ES-I3 (cell line): Measurements from ENCODE around the gene LIME1.

Experiments used
- H3K36me3 ChIP-seq: 2 replicates; pipeline ENCODE4 v1.6.1; 2013; ENCODE audit warnings: mild to moderate bottlenecking, low read length, control low read depth, moderate library complexity; ENCODE audit not compliant: insufficient read depth
- H3K4me1 ChIP-seq: 2 replicates; pipeline ENCODE4 v1.6.1; 2013; ENCODE audit warnings: mild to moderate bottlenecking, control low read depth, low read length; ENCODE audit not compliant: insufficient read depth
- H3K9ac ChIP-seq: 2 replicates; pipeline ENCODE4 v1.6.1; 2013; ENCODE audit warnings: low read depth, mild to moderate bottlenecking, low read length, moderate library complexity
- H3K9me3 ChIP-seq: 2 replicates; pipeline ENCODE4 v1.6.1; 2013; ENCODE audit warnings: mild to moderate bottlenecking, low read length, moderate library complexity; ENCODE audit not compliant: control insufficient read depth, insufficient read depth

LIME1 gene

DNA sequence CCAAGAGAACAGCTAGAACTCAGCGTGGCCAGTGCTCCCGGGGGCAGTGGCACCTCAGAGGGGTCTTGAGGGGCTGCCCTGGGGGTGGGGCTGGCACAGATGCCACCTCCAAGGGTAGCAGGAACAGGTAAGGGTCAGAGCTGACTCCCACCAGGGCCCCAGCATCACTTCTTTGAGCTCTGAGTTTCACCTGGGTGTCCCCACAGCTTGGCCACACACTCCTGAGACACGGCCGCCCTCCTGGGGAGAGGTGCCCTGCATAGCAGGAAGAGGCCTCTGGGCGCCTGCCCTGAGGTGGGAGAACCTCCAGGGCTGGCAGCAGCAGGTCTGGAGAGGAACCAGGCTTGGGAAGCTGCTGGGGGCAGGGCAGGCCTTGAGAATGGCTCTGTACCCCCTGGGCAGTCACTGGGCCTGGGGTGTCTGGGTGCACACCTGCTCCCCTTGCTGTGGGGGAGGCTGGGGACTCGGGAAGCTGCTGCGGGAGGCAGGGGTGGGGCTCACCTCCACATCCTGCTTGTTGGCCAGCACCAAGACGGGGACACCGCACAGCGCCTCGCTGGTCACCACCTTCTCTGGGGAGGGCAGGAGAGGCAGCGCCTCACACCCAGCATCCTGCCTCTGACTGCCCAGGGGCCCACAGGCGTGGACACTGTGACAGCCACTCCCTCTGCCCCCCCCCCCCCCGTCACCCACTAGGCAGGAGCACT, 35.0 kb upstream of the LIME1 start:
- Histone ChIP-seq H3K9me3 (no peaks in the 10 kb centered on the region), H3K36me3 (peaks cover 7% of the 10 kb centered on the region; the same call in 1 of the 2 replicates), H3K9ac (no peak overlapping the region), H3K4me1 (peaks cover 17% of the 10 kb centered on the region; the same call in 1 of the 2 replicates)

DNA sequence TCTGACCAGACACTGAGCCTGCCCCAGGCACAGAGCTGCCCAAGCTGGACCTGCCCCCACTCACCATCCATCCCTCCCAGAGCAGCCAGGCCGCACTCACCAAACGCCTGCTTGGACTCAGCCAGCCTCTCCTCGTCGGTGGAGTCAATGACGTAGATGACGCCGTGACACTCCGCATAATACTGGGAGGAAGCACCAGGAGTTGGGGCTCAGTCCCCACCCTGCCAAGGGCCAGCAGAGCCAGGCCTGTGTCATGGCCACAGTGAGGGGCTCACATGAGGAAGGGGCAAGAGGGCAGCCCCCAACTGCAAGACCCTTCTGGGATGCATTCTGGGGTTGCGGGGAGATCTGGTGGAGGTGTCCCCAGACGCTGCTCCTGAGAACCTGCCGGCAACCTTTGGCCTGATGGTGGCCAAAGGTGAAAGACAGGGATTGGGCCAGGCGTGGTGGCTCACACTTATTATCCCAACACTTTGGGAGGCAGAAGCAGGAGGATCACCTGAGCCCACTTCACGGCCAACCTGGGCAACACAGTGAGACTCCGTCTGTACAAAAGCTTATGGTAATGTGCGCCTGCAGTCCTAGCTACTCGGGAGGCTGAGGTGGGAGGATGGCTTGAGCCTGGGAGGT, 34.3 kb upstream of the LIME1 start:
- no peaks in the 10 kb centered on the region for H3K9me3 ChIP-seq
- H3K36me3 ChIP-seq = peaks cover 7% of the 10 kb centered on the region; the same call in 1 of the 2 replicates
- H3K4me1 ChIP-seq = peaks cover 19% of the 10 kb centered on the region; the same call in 1 of the 2 replicates
- H3K9ac ChIP-seq = no peak overlapping the region

DNA sequence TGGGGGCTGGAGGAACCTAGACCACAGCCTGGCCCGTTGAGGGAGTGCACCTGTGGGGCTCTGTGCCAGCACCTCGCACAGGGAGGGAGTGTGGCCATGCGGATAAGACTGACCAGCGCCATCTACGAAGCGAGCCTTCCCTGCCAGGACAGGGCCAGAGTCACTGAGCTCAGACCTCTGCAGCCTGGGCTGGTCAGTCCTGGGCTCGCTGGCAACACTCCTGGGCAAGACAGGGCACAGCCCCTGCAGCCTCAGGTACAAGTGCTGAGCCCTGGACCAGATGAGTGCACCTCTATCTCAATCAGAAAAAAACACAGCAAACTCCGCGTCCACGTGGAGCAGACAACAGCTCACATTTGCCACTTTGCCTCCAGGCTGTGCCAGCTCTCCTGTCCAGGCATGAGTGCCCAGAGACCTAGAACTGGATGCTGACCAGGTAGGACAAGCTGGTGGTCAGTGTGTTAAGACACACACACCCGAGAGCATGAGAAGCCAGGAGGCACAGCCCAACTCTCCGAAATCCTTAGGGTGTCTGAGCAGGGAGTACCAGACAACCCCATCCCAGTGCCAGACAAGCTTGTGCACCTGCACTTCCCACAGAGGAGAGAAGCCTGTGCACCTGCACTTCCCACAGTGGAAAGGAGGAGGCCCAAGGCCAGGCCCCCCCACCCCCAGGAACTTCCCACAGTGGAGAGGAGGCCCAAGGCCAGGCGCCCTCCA, 33.6 kb upstream of the LIME1 start:
- H3K36me3 ChIP-seq = peaks cover 7% of the 10 kb centered on the region; the same call in 1 of the 2 replicates
- peaks cover 19% of the 10 kb centered on the region; the same call in 1 of the 2 replicates for H3K4me1 ChIP-seq
- no peak overlapping the region for H3K9ac ChIP-seq
- no peaks in the 10 kb centered on the region for H3K9me3 ChIP-seq

DNA sequence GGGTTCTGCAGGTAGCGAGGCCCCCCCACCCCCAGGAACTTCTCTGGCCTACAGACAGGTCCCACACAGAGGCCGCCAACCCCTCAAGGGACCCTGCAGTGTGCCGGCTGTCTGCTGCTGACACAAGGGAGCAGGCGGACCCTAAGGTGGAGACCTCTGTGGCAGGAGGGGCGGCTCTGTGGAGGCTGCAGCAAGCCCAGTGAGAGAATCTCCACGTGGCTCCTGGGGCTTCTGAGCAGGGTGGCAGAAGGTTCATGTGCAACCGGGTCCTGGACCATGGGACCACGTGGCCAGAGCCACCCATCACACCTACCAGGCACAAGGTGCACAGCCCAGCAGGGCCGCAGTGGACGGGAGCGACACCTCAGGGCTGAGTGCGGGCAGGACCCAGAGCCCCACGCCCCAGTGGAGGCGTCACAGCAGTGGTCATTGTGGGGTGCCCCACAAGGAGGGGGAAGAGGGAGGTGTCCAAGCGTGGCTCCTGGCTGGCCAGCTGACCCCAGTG, 32.9 kb upstream of the LIME1 start:
- peaks cover 7% of the 10 kb centered on the region; the same call in 1 of the 2 replicates for H3K36me3 ChIP-seq

DNA sequence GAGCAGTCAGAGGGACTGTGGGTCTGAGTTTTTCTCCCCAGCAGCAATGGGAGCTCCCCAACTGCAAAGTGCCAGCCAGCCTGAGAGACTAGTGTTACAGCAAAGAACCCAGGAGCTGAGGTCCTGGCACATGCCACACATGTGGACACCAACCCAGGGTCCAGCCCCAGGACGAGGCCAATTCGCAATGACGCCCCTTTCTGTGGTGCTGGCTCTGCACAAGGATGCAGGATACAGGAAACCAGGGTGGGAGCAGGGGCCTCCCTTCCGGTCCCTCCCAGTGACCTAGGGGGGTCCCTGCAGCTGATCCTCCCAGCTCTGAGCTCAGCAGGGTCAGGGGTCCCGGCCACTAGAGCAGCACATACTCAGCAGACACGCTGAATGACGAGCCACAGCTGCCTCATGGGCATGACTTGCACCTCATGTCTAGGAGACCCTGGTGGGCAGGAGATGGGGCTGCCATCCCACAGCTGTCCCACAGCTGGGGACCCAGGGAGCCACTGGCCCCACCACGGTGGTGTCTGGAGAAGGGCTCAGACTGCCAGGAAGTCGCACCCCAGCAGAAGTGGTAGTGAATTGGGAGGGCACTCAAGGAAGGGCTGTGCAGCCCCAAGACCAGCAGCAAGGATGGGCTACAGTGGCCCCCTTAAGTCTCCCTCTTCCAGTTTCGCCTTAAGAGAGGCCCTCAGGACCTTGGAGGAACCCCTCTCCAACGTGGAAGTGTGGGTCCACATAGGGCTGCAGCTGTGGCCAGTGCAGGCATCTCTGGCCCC, 32.3 kb upstream of the LIME1 start:
- Histone ChIP-seq H3K4me1 (peaks cover 13% of the 10 kb centered on the region; the same call in 1 of the 2 replicates), H3K9ac (no peak overlapping the region), H3K36me3 (peaks cover 7% of the 10 kb centered on the region; the same call in 1 of the 2 replicates), H3K9me3 (no peaks in the 10 kb centered on the region)

More for the DNA sequence above, 32.9 kb upstream of the LIME1 start:
- peaks cover 18% of the 10 kb centered on the region; the same call in 1 of the 2 replicates for H3K4me1 ChIP-seq
- no peak overlapping the region for H3K9ac ChIP-seq
- no peaks in the 10 kb centered on the region for H3K9me3 ChIP-seq

DNA sequence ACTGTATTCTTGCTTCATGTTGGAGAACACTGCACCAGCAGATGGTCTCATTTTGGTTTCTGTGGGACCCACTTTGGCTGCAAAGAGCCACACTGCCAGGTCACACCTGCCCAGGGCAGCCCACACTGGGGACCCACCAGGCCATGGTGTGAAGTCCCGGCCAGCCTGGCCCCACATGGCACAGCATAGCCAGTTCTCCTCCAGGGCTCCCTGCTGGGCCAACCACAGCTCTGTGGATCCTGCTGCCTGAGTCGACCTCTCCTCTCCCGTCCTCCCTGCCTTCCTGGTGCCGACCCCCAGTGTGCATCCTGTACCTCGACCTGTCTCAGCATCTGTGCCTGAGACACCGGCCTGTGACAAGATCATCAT, 31.7 kb upstream of the LIME1 start:
- Histone ChIP-seq H3K9ac (no peak overlapping the region), H3K4me1 (peaks cover 8% of the 10 kb centered on the region; the same call in 1 of the 2 replicates), H3K9me3 (no peaks in the 10 kb centered on the region), H3K36me3 (peaks cover 11% of the 10 kb centered on the region)

GRCh38 chr20:63705232-63706026, 31.0 kb upstream of the LIME1 start:
- Histone ChIP-seq H3K9ac (no peak overlapping the region), H3K36me3 (peaks cover 11% of the 10 kb centered on the region), H3K4me1 (0 out of 2 replicates have a peak, but pooled peaks cover 5% of the 10 kb centered on the region), H3K9me3 (no peaks in the 10 kb centered on the region)

DNA sequence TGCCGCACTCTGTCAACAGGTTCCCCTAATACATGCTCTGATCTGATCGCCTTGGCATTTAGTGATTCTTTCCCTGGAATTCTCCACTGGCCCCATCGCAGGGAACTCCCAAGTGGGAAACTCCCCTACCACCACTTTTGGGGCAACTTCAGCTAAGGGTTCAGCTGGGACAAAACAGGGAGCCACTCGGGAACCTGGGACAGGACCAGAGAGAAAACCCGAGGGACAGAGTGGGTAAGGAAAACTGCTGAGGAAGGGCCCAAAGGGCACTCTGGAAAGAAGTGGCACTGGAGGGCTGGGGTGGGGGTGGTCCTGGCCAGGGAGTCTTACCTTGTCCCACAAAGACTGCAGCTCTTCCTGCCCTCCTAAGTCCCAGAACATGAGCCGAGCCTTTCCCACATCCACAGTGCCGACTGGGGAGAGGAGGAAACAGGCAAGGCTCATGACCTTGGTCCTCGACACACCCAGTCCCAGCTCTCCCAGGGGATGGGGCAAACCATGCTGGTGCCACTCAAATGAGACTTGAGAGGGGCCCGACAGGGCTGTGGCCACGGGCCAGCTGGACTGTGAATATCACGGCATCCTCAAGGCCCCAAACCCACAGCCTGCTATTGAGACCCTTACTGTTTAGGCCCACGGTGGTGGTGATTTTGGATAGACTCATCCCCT, 30.3 kb upstream of the LIME1 start:
- 0 out of 2 replicates have a peak, but pooled peaks cover 5% of the 10 kb centered on the region for H3K4me1 ChIP-seq
- H3K9ac ChIP-seq = peak overlapping the region; percentile 80; the same call in 1 of the 2 replicates
- no peaks in the 10 kb centered on the region for H3K9me3 ChIP-seq
- H3K36me3 ChIP-seq = peaks cover 14% of the 10 kb centered on the region

DNA sequence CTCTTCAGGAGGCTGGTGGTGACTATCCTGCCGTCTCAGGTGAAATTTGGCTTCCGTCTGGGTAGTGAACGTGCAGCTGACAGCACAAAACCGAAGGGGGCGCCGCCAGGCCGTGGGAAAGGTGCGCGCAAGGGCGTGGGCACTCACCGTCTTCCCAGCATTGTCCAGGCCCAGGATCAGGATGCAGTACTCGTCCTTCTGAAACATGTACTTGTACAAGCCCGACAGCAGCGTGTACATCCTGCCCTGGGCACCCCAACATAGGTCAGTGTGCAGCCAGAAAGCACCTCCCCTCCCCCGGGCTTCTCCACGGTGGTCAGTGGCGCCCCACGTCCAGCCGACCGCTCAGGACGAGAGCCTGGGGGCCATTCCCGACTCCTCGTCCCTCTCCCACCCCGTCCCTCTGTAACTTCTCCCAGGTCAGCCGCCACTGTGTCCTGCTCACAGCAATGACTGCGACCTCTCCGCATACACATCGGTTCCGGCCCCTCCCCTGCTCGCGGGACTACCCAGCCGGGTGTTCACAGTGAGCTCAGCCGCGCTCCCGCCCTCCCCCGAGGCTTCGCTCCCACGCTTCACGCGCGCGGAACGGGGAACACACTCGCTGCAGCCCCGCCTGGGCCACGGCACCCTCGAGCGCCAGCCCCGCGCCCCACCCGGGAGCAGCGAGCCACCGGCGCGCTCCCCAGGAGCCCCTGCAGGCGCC, 29.5 kb upstream of the LIME1 start:
- peaks cover 18% of the 10 kb centered on the region for H3K36me3 ChIP-seq

DNA sequence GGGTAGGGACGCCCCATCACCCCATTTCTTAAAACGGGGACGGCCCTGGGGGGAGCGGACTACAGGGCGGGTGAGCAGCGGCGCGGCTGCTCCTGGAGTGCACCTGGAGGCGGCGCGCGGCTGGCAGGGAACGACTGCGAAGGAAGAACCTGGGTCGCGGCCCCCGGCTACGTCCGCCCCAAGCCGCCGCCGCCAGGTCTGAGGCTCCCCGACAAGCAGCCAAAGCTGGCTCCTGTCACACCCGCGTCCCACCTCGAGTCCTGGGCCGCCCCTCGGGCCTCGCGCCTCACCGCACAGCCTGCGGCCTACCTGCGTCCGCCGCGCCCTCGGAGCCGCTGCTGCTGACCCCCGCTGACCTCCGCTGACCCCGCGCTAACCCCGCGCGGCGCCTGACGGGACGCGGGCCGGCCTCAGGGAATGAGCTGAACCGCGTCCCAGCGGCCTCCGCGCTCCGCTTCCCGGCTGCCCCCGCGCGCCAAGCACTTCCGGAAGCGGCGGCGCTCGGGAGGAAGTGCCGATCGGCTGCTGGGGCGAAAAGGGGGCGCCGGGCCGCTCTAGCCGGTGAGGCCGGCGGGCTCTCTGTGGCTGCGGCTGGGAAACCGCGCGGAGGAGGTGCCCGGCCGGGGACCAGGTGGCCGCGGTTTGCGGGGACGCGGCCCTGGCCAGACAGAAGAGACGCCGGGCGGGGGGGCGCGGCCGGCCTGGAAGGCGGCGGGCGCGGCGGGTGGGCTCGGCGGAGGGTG, 28.7 kb upstream of the LIME1 start, which contains the start of the genes ARFRP1 and ZGPAT:
TSS of gene ARFRP1 (minus strand) at position 419 of the 743 bp plus-strand sequence. CDS start 885 bp downstream, outside the sequence.
TSS of gene ZGPAT (plus strand) at position 482 of the 743 bp plus-strand sequence. CDS start 542 bp downstream, outside the sequence.
- Histone ChIP-seq H3K36me3 (peaks cover 25% of the 10 kb centered on the region), H3K9me3 (no peaks in the 10 kb centered on the region), H3K4me1 (0 out of 2 replicates have a peak, but pooled peaks cover 5% of the 10 kb centered on the region), H3K9ac (peak within 1 kb of the TSS; percentile 80)

More for the DNA sequence above, 29.5 kb upstream of the LIME1 start:
- H3K9me3 ChIP-seq = no peaks in the 10 kb centered on the region
- peak overlapping the region; percentile 80 for H3K9ac ChIP-seq
- 0 out of 2 replicates have a peak, but pooled peaks cover 5% of the 10 kb centered on the region for H3K4me1 ChIP-seq

- Histone ChIP-seq H3K4me1 (0 out of 2 replicates have a peak, but pooled peaks cover 5% of the 10 kb centered on the region), H3K9ac (peak overlapping the region; percentile 80), H3K9me3 (no peaks in the 10 kb centered on the region), H3K36me3 (peaks cover 27% of the 10 kb centered on the region)
These were observed 27.9 kb upstream of the LIME1 start for GRCh38 chr20:63708301-63709148.
